ENCODE data around the gene GYPB. TPM values are rescaled to one million over a fixed set of nuclear protein-coding genes. Genes with fewer than 3 reads are reported as not detected.
"Not testable (repeated sequence)": the region's sequence is repeated elsewhere in the genome, so short reads cannot be mapped to it uniquely, and the experiment has no call there.

The GYPB gene
- total RNA-seq, 2 donors from 2014 or later = not detected

GRCh38 chr4:144031369-144031768 lies 12.2 kb upstream of the GYPB start:
- H3K36me3 ChIP-seq; H3K27ac ChIP-seq; H3K4me3 ChIP-seq; DNase-seq (ENCODE audit: low spot score); intact Hi-C loops (cut with DNase I); H3K9me3 ChIP-seq; H3K4me1 ChIP-seq (replicated peaks); H3K27me3 ChIP-seq (replicated peaks; ENCODE audit: insufficient read depth): not testable (repeated sequence)
- WGBS = 91% methylated on average over 3 of the region's 3 CpGs

DNA sequence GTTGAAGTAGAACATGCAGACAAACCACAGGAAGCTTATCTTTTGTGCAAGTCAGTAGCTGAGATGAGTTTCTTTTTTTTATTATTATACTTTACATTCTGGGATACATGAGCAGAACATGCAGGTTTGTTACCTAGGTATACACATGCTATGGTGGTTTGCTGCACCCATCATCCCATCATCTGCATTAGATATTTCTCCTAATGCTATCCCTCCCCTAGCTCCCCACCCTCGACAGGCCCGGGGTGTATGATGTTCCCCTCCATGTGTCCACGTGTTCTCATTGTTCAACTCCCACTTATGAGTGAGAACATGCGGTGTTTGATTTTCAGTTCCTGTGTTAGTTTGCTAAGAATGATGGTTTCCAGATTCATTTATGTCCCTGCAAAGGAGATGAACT lies 11.5 kb upstream of the GYPB start:
- H3K36me3 ChIP-seq; H3K27ac ChIP-seq; intact Hi-C loops (cut with DNase I); H3K27me3 ChIP-seq (replicated peaks; ENCODE audit: insufficient read depth); H3K9me3 ChIP-seq; DNase-seq (ENCODE audit: low spot score); H3K4me3 ChIP-seq; H3K4me1 ChIP-seq (replicated peaks): not testable (repeated sequence)
- WGBS = 83% methylated on average over 4 of the region's 4 CpGs

DNA sequence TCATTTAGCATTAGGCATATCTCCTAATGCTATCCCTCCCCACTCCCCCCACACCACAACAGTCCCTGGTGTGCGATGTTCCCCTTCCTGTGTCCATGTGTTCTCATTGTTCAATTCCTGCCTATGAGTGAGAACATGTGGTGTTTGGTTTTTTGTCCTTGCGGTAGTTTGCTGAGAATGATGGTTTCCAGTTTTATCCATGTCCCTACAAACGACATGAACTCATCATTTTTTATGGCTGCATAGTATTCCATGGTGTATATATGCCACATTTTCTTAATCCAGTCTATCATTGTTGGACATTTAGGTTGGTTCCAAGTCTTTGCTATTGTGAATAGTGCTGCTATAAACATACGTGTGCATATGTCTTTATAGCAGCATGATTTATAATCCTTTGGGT lies 7.5 kb upstream of the GYPB start:
- H3K36me3 ChIP-seq; H3K27me3 ChIP-seq (replicated peaks; ENCODE audit: insufficient read depth); H3K9me3 ChIP-seq; H3K4me1 ChIP-seq (replicated peaks); H3K4me3 ChIP-seq; H3K27ac ChIP-seq; intact Hi-C loops (cut with DNase I); DNase-seq (ENCODE audit: low spot score): not testable (repeated sequence)
- 79% methylated on average over 4 of the region's 4 CpGs for whole genome bisulfite sequencing

- H3K36me3 ChIP-seq; intact Hi-C loops (cut with DNase I); H3K4me1 ChIP-seq (replicated peaks); H3K4me3 ChIP-seq; H3K9me3 ChIP-seq; DNase-seq (ENCODE audit: low spot score); H3K27me3 ChIP-seq (replicated peaks; ENCODE audit: insufficient read depth); H3K27ac ChIP-seq: not testable (repeated sequence)
- 73% methylated on average over 4 of the region's 4 CpGs for WGBS
Measured at GRCh38 chr4:144024399-144025053, 5.3 kb upstream of the GYPB start.

GRCh38 chr4:144022772-144023400 lies 3.7 kb upstream of the GYPB start:
- H3K4me1 ChIP-seq (replicated peaks); H3K9me3 ChIP-seq; intact Hi-C loops (cut with DNase I); H3K36me3 ChIP-seq; H3K27ac ChIP-seq; H3K27me3 ChIP-seq (replicated peaks; ENCODE audit: insufficient read depth); DNase-seq (ENCODE audit: low spot score); H3K4me3 ChIP-seq: not testable (repeated sequence)
- WGBS = 77% methylated on average over 3 of the region's 3 CpGs

- H3K4me1 ChIP-seq (replicated peaks); H3K4me3 ChIP-seq; H3K27me3 ChIP-seq (replicated peaks; ENCODE audit: insufficient read depth); intact Hi-C loops (cut with DNase I); H3K27ac ChIP-seq; H3K9me3 ChIP-seq; H3K36me3 ChIP-seq: not testable (repeated sequence)
- peak; percentile 3 for DNase-seq (ENCODE audit: low spot score)
- 31% methylated on average over 4 of the region's 4 CpGs for WGBS
- TF ChIP-seq, protein P1, sequence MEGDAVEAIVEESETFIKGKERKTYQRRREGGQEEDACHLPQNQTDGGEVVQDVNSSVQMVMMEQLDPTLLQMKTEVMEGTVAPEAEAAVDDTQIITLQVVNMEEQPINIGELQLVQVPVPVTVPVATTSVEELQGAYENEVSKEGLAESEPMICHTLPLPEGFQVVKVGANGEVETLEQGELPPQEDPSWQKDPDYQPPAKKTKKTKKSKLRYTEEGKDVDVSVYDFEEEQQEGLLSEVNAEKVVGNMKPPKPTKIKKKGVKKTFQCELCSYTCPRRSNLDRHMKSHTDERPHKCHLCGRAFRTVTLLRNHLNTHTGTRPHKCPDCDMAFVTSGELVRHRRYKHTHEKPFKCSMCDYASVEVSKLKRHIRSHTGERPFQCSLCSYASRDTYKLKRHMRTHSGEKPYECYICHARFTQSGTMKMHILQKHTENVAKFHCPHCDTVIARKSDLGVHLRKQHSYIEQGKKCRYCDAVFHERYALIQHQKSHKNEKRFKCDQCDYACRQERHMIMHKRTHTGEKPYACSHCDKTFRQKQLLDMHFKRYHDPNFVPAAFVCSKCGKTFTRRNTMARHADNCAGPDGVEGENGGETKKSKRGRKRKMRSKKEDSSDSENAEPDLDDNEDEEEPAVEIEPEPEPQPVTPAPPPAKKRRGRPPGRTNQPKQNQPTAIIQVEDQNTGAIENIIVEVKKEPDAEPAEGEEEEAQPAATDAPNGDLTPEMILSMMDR (IDR thresholded peaks at IDR 0.05) = peak in 2 of 4 experiments; percentile 19 to 21
Measured at GRCh38 chr4:144021336-144021990, 2.3 kb upstream of the GYPB start.

DNA sequence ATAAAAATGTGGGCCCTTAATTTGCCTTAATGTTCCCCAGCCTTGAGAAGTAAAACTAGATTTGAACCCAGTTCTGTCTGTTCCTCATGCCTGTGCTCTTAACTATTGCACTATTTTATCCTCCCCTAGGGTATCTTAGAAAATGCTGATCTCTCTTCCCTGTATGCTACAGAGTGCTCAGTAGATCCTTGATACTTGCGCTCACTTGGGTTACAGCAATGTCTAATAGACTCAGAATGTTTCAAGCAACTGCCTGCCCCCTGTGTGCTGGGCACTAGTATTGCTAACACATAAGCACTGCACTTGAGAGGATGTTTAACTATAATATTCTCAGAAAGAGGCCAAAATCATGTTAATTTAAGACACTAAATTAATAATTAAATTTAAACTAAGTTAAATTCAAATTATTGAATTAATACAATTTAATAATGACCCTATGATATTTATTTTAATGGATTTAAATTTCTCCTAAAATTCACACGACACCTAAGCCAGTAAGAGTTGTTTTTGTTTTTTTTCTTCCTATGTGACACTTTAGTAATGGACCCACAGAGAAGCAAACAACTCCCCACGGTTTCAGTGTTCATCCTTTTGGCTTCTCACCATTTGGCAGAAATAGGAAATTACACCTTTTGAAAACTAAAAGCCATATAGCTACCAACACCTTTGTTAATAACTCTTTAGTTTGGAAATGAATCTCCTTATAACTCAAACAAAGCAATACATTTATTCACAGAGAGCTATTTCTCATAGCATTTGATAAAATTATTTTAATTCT lies 768 bp downstream of the GYPB start:
- H3K4me1 ChIP-seq (replicated peaks); H3K27me3 ChIP-seq (replicated peaks; ENCODE audit: insufficient read depth); H3K9me3 ChIP-seq; H3K4me3 ChIP-seq; intact Hi-C loops (cut with DNase I); H3K27ac ChIP-seq; DNase-seq (ENCODE audit: low spot score); H3K36me3 ChIP-seq: not testable (repeated sequence)
- WGBS = 73% methylated on average over 3 of the region's 3 CpGs

- H3K36me3 ChIP-seq; H3K27ac ChIP-seq; H3K9me3 ChIP-seq; H3K27me3 ChIP-seq (replicated peaks; ENCODE audit: insufficient read depth); intact Hi-C loops (cut with DNase I); DNase-seq (ENCODE audit: low spot score); H3K4me1 ChIP-seq (replicated peaks); H3K4me3 ChIP-seq: not testable (repeated sequence)
- WGBS = 72% methylated on average over 4 of the region's 4 CpGs
Measured at GRCh38 chr4:144017271-144017670, 1.9 kb downstream of the GYPB start.

- intact Hi-C loops (cut with DNase I); H3K4me1 ChIP-seq (replicated peaks); H3K27me3 ChIP-seq (replicated peaks; ENCODE audit: insufficient read depth); H3K9me3 ChIP-seq; H3K36me3 ChIP-seq; DNase-seq (ENCODE audit: low spot score); H3K27ac ChIP-seq; H3K4me3 ChIP-seq: not testable (repeated sequence)
- WGBS = 78% methylated on average over 2 of the region's 2 CpGs
Measured at GRCh38 chr4:144016057-144016605, 3.0 kb downstream of the GYPB start.
